Measurements from ENCODE around the gene ALDH2. TPM values are rescaled to one million over a fixed set of nuclear protein-coding genes. Genes with fewer than 3 reads are reported as not detected.

ALDH2 gene
- total and polyA plus RNA-seq, 8 donors: 50.3 to 296 (median 131) TPM

DNA sequence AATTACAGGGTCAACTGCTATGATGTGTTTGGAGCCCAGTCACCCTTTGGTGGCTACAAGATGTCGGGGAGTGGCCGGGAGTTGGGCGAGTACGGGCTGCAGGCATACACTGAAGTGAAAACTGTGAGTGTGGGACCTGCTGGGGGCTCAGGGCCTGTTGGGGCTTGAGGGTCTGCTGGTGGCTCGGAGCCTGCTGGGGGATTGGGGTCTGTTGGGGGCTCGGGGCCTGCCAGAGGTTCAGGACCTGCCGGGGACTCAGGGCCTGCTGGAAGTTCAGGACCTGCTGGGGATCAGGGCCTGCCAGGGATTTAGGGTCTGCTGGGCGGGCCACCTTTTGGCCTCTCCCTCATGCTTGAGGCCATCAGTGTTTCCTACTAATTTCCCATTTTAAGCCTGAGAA lies 37.1 kb downstream of the ALDH2 start:
- Histone ChIP-seq H3K4me1 (no peaks in the 10 kb centered on the region), H3K9me3 (no peaks in the 10 kb centered on the region), H3K27me3 (no peaks in the 10 kb centered on the region), H3K36me3 (peaks cover 86 to 100% (median 100%) of the 10 kb centered on the region in 4 donors), H3K4me3 (no peak overlapping the region), H3K27ac (no peak overlapping the region)
- TF ChIP-seq POLR2A (IDR thresholded peaks at IDR 0.05) (no peak), CTCF (IDR thresholded peaks at IDR 0.05) (no peak), POLR2AphosphoS5 (IDR thresholded peaks at IDR 0.05) (no peak), EP300 (IDR thresholded peaks at IDR 0.05) (no peak)
- DNase-seq: no peak
- intact Hi-C loops (cut with DNase I; ENCODE audit: low total_unique reads): no loop called here
- WGBS, 5 donors: 96 to 97% (median 97%) methylated on average over 7 to 8 of the region's 8 CpGs

GRCh38 chr12:111806304-111806703 lies 39.6 kb downstream of the ALDH2 start:
- Histone ChIP-seq H3K27me3 (no peaks in the 10 kb centered on the region), H3K9me3 (no peaks in the 10 kb centered on the region), H3K36me3 (peaks cover 84 to 100% (median 100%) of the 10 kb centered on the region in 4 donors), H3K4me1 (no peaks in the 10 kb centered on the region), H3K27ac (no peak overlapping the region), H3K4me3 (no peak overlapping the region)
- no peak for TF ChIP-seq POLR2AphosphoS5 (IDR thresholded peaks at IDR 0.05)
- TF ChIP-seq POLR2A (IDR thresholded peaks at IDR 0.05): no peak
- no peak for TF ChIP-seq CTCF (IDR thresholded peaks at IDR 0.05)
- no peak for TF ChIP-seq EP300 (IDR thresholded peaks at IDR 0.05)
- intact Hi-C loops (cut with DNase I; ENCODE audit: low total_unique reads): loop anchor here (5.0 kb wide), 1 partner anchor 49 kb away; no protein-coding TSS in a partner anchor
- no peak for DNase-seq
- WGBS, 5 donors: 61 to 80% (median 69%) methylated on average over 4 of the region's 4 CpGs

- intact Hi-C loops (cut with DNase I; ENCODE audit: low total_unique reads): loop anchor here (5.0 kb wide), 1 partner anchor 50 kb away; no protein-coding TSS in a partner anchor
- TF ChIP-seq POLR2A (IDR thresholded peaks at IDR 0.05): no peak
- TF ChIP-seq EP300 (IDR thresholded peaks at IDR 0.05): no peak
- no peak for TF ChIP-seq POLR2AphosphoS5 (IDR thresholded peaks at IDR 0.05)
- no peak for TF ChIP-seq CTCF (IDR thresholded peaks at IDR 0.05)
- Histone ChIP-seq H3K27ac (no peak overlapping the region), H3K27me3 (no peaks in the 10 kb centered on the region), H3K4me1 (no peaks in the 10 kb centered on the region), H3K36me3 (peaks cover 80 to 100% (median 100%) of the 10 kb centered on the region in 4 donors), H3K9me3 (no peaks in the 10 kb centered on the region), H3K4me3 (no peak overlapping the region)
- DNase-seq: no peak
- WGBS, 5 donors: 80 to 83% (median 81%) methylated on average over 7 of the region's 7 CpGs
Measured at GRCh38 chr12:111807232-111807631, 40.5 kb downstream of the ALDH2 start.

- peak; percentile 84 to 94 for DNase-seq
- TF ChIP-seq POLR2AphosphoS5 (IDR thresholded peaks at IDR 0.05) (peak; percentile 9 to 76 (median 19)), POLR2A (IDR thresholded peaks at IDR 0.05) (no peak), CTCF (IDR thresholded peaks at IDR 0.05) (peak in 5 of 7 experiments; percentile 70 to 87 (median 75)), EP300 (IDR thresholded peaks at IDR 0.05) (no peak)
- 14 to 21% (median 18%) methylated on average over 13 of the region's 13 CpGs for WGBS, 5 donors
- intact Hi-C loops (cut with DNase I; ENCODE audit: low total_unique reads): no loop called here
- H3K9me3 ChIP-seq: no peaks in the 10 kb centered on the region
- H3K27me3 ChIP-seq: no peaks in the 10 kb centered on the region
- no peak overlapping the region for H3K27ac ChIP-seq
- H3K36me3 ChIP-seq: peaks cover 35 to 46% (median 45%) of the 10 kb centered on the region in 4 donors
- no peak overlapping the region for H3K4me3 ChIP-seq
- peaks cover 0 to 14% (median 2%) of the 10 kb centered on the region in 4 donors for H3K4me1 ChIP-seq
Measured at GRCh38 chr12:111812881-111813741, 46.4 kb downstream of the ALDH2 start.

Data from stomach (tissue), 9 donors.